Measurements from ENCODE around the gene UGT2A2. TPM values are rescaled to one million over a fixed set of nuclear protein-coding genes. Genes with fewer than 3 reads are reported as not detected.

The UGT2A2 gene
- total and polyA plus RNA-seq, 2 donors, result not detected

DNA sequence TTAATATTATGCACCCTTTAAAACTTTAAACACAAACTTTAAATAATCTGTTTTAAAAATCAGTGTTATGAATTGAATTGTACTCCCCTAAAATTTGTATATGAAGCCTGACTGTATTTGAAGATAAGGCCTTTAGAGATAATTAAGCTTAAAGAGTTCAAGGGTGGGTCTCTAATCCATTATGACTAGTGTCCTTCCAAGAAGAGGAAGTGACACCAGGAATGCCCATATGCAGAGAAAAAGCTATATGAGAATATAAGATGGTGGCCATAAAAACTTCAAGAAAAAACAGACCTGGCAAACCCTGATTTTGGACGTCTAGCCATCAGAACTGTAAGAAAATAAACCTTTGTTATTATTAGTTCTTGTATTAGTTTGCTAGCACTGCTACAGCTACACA is 29.0 kb downstream of the UGT2A2 start:
- no peaks in the 10 kb centered on the region for H3K4me1 ChIP-seq (ENCODE audit: insufficient read depth)

DNA sequence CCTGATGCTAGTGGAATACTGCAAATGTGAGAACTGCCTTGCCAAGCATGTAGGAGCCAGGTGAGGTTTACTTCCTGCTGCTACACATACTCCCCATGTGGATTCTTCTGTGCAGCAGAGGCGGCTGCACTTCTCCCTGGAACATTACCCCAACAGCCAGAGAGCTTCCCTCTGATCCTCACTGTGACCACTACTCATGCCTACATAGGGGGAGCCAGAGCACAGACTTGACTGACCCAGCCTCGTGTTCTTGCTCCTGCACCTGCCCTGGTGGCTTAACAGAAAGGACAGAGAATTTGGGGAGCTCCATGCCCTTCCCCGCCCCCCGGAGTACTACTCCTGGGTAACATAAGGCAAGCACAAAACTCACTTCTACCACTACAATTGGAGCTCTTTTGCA is 38.4 kb downstream of the UGT2A2 start:
- WGBS, result 76% methylated on average over 4 of the region's 4 CpGs
- no peak for DNase-seq (ENCODE audit: extremely low spot score)
- H3K4me1 ChIP-seq (ENCODE audit: insufficient read depth), result no peaks in the 10 kb centered on the region
- H3K36me3 ChIP-seq (ENCODE audit: insufficient read depth), result no peaks in the 10 kb centered on the region
- H3K27ac ChIP-seq (ENCODE audit: low read depth), result no peak overlapping the region
- no peak overlapping the region for H3K4me3 ChIP-seq (ENCODE audit: low read depth, low read length)

More for the DNA sequence above, 29.0 kb downstream of the UGT2A2 start:
- no peak overlapping the region for H3K27ac ChIP-seq (ENCODE audit: low read depth)
- H3K4me3 ChIP-seq (ENCODE audit: low read depth, low read length), result no peak overlapping the region
- no peak for DNase-seq (ENCODE audit: extremely low spot score)
- 52% methylated on average over 1 of the region's 1 CpG for WGBS
- H3K36me3 ChIP-seq (ENCODE audit: insufficient read depth), result no peaks in the 10 kb centered on the region

DNA sequence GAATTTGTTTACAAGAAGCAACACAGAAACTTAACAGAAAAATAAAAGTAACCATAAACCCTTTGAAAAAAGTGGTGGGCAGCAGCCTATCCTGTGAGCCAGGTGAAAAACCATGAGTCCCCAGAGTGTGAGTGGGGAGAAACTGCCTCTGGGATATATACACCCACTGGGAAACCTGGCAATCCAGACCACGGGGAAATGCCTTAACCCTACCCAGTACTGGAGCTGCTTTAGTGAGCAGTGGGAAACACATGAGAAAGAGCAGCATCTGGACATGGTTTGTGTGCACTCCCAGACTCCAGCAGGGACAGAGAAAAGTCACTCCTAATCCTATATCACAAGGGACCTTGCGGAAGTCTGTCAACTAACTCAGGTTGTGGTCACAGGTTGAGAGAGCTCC is 39.4 kb downstream of the UGT2A2 start:
- no peak overlapping the region for H3K27ac ChIP-seq (ENCODE audit: low read depth)
- H3K4me1 ChIP-seq (ENCODE audit: insufficient read depth), result no peaks in the 10 kb centered on the region
- H3K4me3 ChIP-seq (ENCODE audit: low read depth, low read length), result no peak overlapping the region
- H3K36me3 ChIP-seq (ENCODE audit: insufficient read depth), result no peaks in the 10 kb centered on the region
- no peak for DNase-seq (ENCODE audit: extremely low spot score)
- WGBS, result 61% methylated on average over 2 of the region's 2 CpGs

DNA sequence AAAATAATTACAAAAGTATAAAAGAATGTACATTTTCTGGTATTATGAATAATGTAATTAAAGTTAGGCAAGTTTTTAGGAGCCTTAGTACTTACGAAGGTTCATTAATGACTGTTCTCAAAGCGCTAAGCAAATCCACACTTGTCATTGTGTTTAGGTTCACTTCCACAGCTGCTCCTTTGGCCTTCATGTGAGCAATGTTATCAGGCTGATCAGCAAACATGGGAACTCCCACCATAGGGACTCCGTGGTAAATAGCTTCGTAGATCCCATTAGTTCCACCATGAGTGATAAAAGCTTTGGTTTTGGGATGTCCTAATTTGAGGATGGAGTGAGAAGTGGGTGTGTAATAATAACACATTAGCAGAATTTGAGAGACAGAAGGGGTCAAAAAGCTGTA is 45.1 kb downstream of the UGT2A2 start:
- H3K36me3 ChIP-seq (ENCODE audit: insufficient read depth), result no peaks in the 10 kb centered on the region
- WGBS, result 50% methylated on average over 4 of the region's 4 CpGs
- DNase-seq (ENCODE audit: extremely low spot score), result no peak
- no peak overlapping the region for H3K4me3 ChIP-seq (ENCODE audit: low read depth, low read length)
- no peak overlapping the region for H3K27ac ChIP-seq (ENCODE audit: low read depth)
- H3K4me1 ChIP-seq (ENCODE audit: insufficient read depth), result no peaks in the 10 kb centered on the region

GRCh38 chr4:69591364-69591763 is 48.1 kb downstream of the UGT2A2 start:
- Histone ChIP-seq H3K4me1 (ENCODE audit: insufficient read depth) (no peaks in the 10 kb centered on the region), H3K27ac (ENCODE audit: low read depth) (no peak overlapping the region), H3K4me3 (ENCODE audit: low read depth, low read length) (no peak overlapping the region), H3K36me3 (ENCODE audit: insufficient read depth) (no peaks in the 10 kb centered on the region)
- DNase-seq (ENCODE audit: extremely low spot score), result no peak
- 41% methylated on average over 1 of the region's 1 CpG for WGBS

- 56% methylated on average over 1 of the region's 1 CpG for WGBS
- no peak for DNase-seq (ENCODE audit: extremely low spot score)
These were observed 49.6 kb downstream of the UGT2A2 start for GRCh38 chr4:69589884-69590283.

GRCh38 chr4:69584135-69584534 is 55.3 kb downstream of the UGT2A2 start:
- no peaks in the 10 kb centered on the region for H3K4me1 ChIP-seq (ENCODE audit: insufficient read depth)
- DNase-seq (ENCODE audit: extremely low spot score), result no peak
- 81% methylated on average over 5 of the region's 5 CpGs for WGBS
- H3K4me3 ChIP-seq (ENCODE audit: low read depth, low read length), result no peak overlapping the region
- no peak overlapping the region for H3K27ac ChIP-seq (ENCODE audit: low read depth)
- no peaks in the 10 kb centered on the region for H3K36me3 ChIP-seq (ENCODE audit: insufficient read depth)

More at GRCh38 chr4:69589884-69590283, 49.6 kb downstream of the UGT2A2 start:
- Histone ChIP-seq H3K4me1 (ENCODE audit: insufficient read depth) (no peaks in the 10 kb centered on the region), H3K4me3 (ENCODE audit: low read depth, low read length) (no peak overlapping the region), H3K36me3 (ENCODE audit: insufficient read depth) (no peaks in the 10 kb centered on the region), H3K27ac (ENCODE audit: low read depth) (no peak overlapping the region)

- Histone ChIP-seq H3K36me3 (ENCODE audit: insufficient read depth) (no peaks in the 10 kb centered on the region), H3K4me1 (ENCODE audit: insufficient read depth) (no peaks in the 10 kb centered on the region), H3K27ac (ENCODE audit: low read depth) (no peak overlapping the region), H3K4me3 (ENCODE audit: low read depth, low read length) (no peak overlapping the region)
- no peak for DNase-seq (ENCODE audit: extremely low spot score)
- 62% methylated on average over 2 of the region's 2 CpGs for WGBS
These were observed 55.9 kb downstream of the UGT2A2 start for GRCh38 chr4:69583543-69583942.

- H3K4me3 ChIP-seq (ENCODE audit: low read depth, low read length), result no peak overlapping the region
- no peak overlapping the region for H3K27ac ChIP-seq (ENCODE audit: low read depth)
- no peaks in the 10 kb centered on the region for H3K36me3 ChIP-seq (ENCODE audit: insufficient read depth)
- no peak for DNase-seq (ENCODE audit: extremely low spot score)
- H3K4me1 ChIP-seq (ENCODE audit: insufficient read depth), result no peaks in the 10 kb centered on the region
- WGBS, result 90% methylated on average over 1 of the region's 1 CpG
These were observed 62.2 kb downstream of the UGT2A2 start for GRCh38 chr4:69577245-69577644.

GRCh38 chr4:69576251-69576877 is 63.1 kb downstream of the UGT2A2 start:
- Histone ChIP-seq H3K27ac (ENCODE audit: low read depth) (no peak overlapping the region), H3K36me3 (ENCODE audit: insufficient read depth) (no peaks in the 10 kb centered on the region), H3K4me1 (ENCODE audit: insufficient read depth) (no peaks in the 10 kb centered on the region), H3K4me3 (ENCODE audit: low read depth, low read length) (no peak overlapping the region)
- no peak for DNase-seq (ENCODE audit: extremely low spot score)
- WGBS, result 97% methylated on average over 24 of the region's 24 CpGs

DNA sequence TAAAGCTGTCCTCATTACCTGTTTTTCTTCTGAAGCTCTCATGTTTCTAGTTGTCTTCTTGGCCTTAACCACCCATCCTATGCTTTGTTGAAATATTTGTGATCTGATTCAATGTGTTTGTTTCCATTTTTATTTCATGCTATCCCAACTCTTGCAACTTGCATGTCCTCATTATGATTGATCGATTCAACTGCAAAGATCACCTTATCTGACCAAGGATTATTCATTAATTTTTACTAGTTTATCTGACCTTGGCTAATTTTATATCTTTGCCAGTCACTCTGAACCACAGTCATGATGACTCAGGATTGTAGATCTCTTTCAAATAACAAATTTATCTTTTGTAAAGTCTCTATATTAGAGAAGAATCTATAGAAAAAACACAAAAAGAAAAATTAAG is 70.7 kb downstream of the UGT2A2 start:
- Histone ChIP-seq H3K27ac (ENCODE audit: low read depth) (no peak overlapping the region), H3K4me1 (ENCODE audit: insufficient read depth) (no peaks in the 10 kb centered on the region), H3K36me3 (ENCODE audit: insufficient read depth) (no peaks in the 10 kb centered on the region), H3K4me3 (ENCODE audit: low read depth, low read length) (no peak overlapping the region)
- DNase-seq (ENCODE audit: extremely low spot score), result no peak
- 85% methylated on average over 1 of the region's 1 CpG for whole genome bisulfite sequencing

DNA sequence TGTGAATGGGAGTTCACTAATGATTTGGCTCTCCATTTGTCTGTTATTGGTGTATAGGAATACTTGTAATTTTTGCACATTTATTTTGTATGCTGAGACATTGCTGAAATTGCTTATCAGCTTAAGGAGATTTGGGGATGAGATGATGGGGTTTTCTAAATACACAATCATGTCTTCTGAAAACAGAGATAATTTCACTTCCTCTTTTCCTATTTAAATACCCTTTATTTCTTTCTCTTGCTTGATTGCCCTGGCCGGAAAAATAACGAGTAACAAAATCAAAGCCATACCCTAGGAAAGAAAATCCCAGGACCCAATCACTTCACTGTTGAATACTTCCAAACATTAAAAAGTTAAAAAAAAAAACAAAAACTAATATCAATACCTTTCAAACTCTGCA is 76.0 kb downstream of the UGT2A2 start:
- Histone ChIP-seq H3K27ac (ENCODE audit: low read depth) (no peak overlapping the region), H3K36me3 (ENCODE audit: insufficient read depth) (no peaks in the 10 kb centered on the region), H3K4me3 (ENCODE audit: low read depth, low read length) (no peak overlapping the region), H3K4me1 (ENCODE audit: insufficient read depth) (no peaks in the 10 kb centered on the region)
- WGBS, result 40% methylated on average over 2 of the region's 2 CpGs
- no peak for DNase-seq (ENCODE audit: extremely low spot score)

DNA sequence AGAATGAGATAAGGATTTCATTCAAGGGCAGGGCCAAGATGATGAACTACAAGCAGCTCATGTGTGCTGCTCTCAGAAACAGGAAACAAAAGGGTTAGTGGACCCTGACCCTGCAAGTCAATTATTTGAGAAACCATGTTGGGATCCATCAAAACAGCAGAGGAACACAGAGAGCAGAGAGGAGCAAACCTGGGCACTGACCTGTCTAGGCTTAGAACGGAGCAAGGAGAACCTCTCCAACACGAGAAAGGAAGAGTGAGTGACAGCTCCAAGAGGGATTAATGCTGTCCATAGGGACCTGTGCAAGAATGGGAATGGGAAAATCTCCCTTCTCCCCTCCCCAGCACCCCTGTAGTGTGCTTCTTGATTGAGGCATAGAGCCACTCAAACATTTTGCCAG is 89.8 kb downstream of the UGT2A2 start:
- no peak for DNase-seq (ENCODE audit: extremely low spot score)
- Histone ChIP-seq H3K27ac (ENCODE audit: low read depth) (no peak overlapping the region), H3K4me3 (ENCODE audit: low read depth, low read length) (no peak overlapping the region), H3K4me1 (ENCODE audit: insufficient read depth) (no peaks in the 10 kb centered on the region), H3K36me3 (ENCODE audit: insufficient read depth) (no peaks in the 10 kb centered on the region)
- 88% methylated on average over 2 of the region's 2 CpGs for WGBS

DNA sequence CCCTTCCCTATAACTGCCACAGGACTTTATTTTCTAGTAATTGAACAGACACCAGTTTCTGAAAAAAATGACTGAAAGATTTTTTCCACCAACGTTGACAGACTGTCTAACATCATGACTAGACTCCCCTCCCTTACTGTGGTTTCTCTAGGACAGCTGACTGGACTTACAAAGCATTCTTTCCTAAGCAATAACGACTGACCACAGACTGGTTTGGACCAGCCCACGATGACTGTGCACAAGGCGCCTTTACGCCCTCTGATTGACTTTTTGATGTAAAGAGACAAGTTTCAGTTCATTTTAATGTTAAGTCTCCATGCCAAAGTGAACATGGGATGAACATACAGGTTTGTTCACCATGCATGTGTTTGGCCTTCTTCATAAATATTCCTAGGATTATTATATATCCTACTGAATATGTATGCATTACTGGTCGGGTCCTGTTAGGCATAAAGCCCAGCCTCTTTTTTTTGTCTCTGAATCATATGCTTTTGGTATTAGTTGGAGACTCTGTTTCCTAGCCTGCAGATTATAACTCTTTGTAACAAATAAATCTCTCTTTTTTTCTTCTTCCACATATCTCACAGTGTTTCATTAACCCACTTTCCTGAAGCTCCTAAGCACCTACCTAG is 93.2 kb downstream of the UGT2A2 start:
- H3K36me3 ChIP-seq (ENCODE audit: insufficient read depth), result no peaks in the 10 kb centered on the region
- no peaks in the 10 kb centered on the region for H3K4me1 ChIP-seq (ENCODE audit: insufficient read depth)
- no peak overlapping the region for H3K27ac ChIP-seq (ENCODE audit: low read depth)
- no peak for DNase-seq (ENCODE audit: extremely low spot score)
- WGBS, result 47% methylated on average over 6 of the region's 6 CpGs
- no peak overlapping the region for H3K4me3 ChIP-seq (ENCODE audit: low read depth, low read length)

Data from urinary bladder (tissue), 4 donors.